GM12878 (cell line): ENCODE data around the gene SWSAP1. TPM values are rescaled to one million over a fixed set of nuclear protein-coding genes. Genes with fewer than 3 reads are reported as not detected.
A peak's percentile ranks its signal among the peaks of the same experiment; 100 is the strongest.

Experiments
- ATAC-seq: fragments of 200-7000 bp; cut with Tn5 transposase; 3 replicates; pipeline ENCODE4 v1.9.1; 2020; ENCODE audit warnings: mild to moderate bottlenecking, moderate library complexity
- BruUV-seq: library from RNA; stranded (reverse); fragments of 400-500 nt; replicated peaks from 2 replicates; lab custom pipeline; 2021; lab: Mats Ljungman, UMichigan
- CTCF ChIA-PET: fragments of 300-600 bp; sonication (Branson Sonifier 250); formaldehyde crosslinking; extraction: SDS; loops from one replicate; lab custom pipeline; 2021; ENCODE audit warnings: inconsistent platforms; lab: Yijun Ruan, JAX
- POLR2A ChIA-PET: fragments of 350-600 bp; formaldehyde crosslinking; extraction: SDS; loops from one replicate; lab custom pipeline; 2021; ENCODE audit warnings: inconsistent platforms; lab: Charles Lee
- RAD21 ChIA-PET: fragments of 300-600 bp; sonication (Branson Sonifier 250); formaldehyde crosslinking; loops from one replicate; lab custom pipeline; 2023; ENCODE audit warnings: antibody characterized with exemption; ENCODE audit not compliant: unreplicated experiment; lab: Charles Lee
- SMC1A ChIA-PET: fragments of 300-600 bp; sonication (Branson Sonifier 250); formaldehyde crosslinking; loops from one replicate; lab custom pipeline; 2023; ENCODE audit not compliant: unreplicated experiment, uncharacterized antibody; lab: Charles Lee
- DNase-seq: peaks from one replicate; pipeline ENCODE4 v3.0.0-alpha.2; 2011; ENCODE audit warnings: low read depth, low spot score
- FAIRE-seq: peaks from 3 replicates; lab custom pipeline; 2011; peaks lifted over from hg19 to GRCh38; lab: Jason Lieb, UNC
- H2AFZ ChIP-seq: 2 replicates; pipeline ENCODE4 v1.6.0; 2011; ENCODE audit warnings: low read depth, low read length, control low read depth; ENCODE audit not compliant: control insufficient read depth
- H3K27ac ChIP-seq: 2 replicates; pipeline ENCODE4 v1.5.1; 2011; ENCODE audit warnings: control low read depth; ENCODE audit not compliant: control insufficient read depth, insufficient read depth
- H3K27me3 ChIP-seq, 2 experiments: replicated peaks in 1 of 2; 2 replicates each; pipeline versions ENCODE4 v1.6.0 to v1.6.1; 2011; ENCODE audit warnings: low read length in 1 of 2; ENCODE audit not compliant: control insufficient read depth in 2 of 2, insufficient read depth in 2 of 2
- H3K36me3 ChIP-seq, 2 experiments: 2 replicates each; pipeline ENCODE4 v1.5.1; 2011; ENCODE audit warnings: low read length in 1 of 2; ENCODE audit not compliant: control insufficient read depth in 2 of 2, insufficient read depth in 2 of 2
- H3K4me1 ChIP-seq: 2 replicates; pipeline ENCODE4 v1.6.1; 2011; ENCODE audit warnings: mild to moderate bottlenecking, low read length, moderate library complexity, mixed read lengths; ENCODE audit not compliant: control insufficient read depth, insufficient read depth
- H3K4me2 ChIP-seq: 2 replicates; pipeline ENCODE4 v1.6.0; 2011; ENCODE audit warnings: control low read depth; ENCODE audit not compliant: control insufficient read depth, insufficient read depth
- H3K4me3 ChIP-seq: fragments of 200-600 bp; sonication (generic); 2 replicates; pipeline ENCODE4 v1.5.1; 2016
- H3K79me2 ChIP-seq: 2 replicates; pipeline ENCODE4 v1.6.0; 2011; ENCODE audit warnings: low read length; ENCODE audit not compliant: control insufficient read depth, insufficient read depth
- H3K9ac ChIP-seq: 2 replicates; pipeline ENCODE4 v1.8.0; 2011; ENCODE audit warnings: low read length, control low read depth, mixed read lengths; ENCODE audit not compliant: control insufficient read depth, insufficient read depth
- H3K9me3 ChIP-seq: replicated peaks from 3 replicates; pipeline ENCODE4 v1.5.1; 2011; ENCODE audit warnings: mild to moderate bottlenecking, low read length; ENCODE audit not compliant: control insufficient read depth, insufficient read depth
- H4K20me1 ChIP-seq: 2 replicates; pipeline ENCODE4 v1.6.0; 2011; ENCODE audit not compliant: control insufficient read depth, insufficient read depth
- FOXM1 ChIP-seq: IDR thresholded peaks from 2 replicates; pipeline ENCODE4 v1.6.1; 2012; ENCODE audit warnings: low read depth, mild to moderate bottlenecking, inconsistent platforms, low read length, moderate library complexity
- IKZF1 ChIP-seq: fragments of 450-650 bp; conservative IDR thresholded peaks from 2 replicates; pipeline ENCODE4 v1.6.1; 2017; ENCODE audit warnings: antibody characterized with exemption, mild to moderate bottlenecking
- KAT2A ChIP-seq: conservative IDR thresholded peaks from 2 replicates; pipeline ENCODE4 v1.6.1; 2011; ENCODE audit warnings: low read depth, low read length; ENCODE audit not compliant: control insufficient read depth
- NFIC ChIP-seq: IDR thresholded peaks from 2 replicates; pipeline ENCODE4 v1.6.1; 2012; ENCODE audit warnings: low read depth, mild to moderate bottlenecking, inconsistent platforms, low read length, moderate library complexity
- PML ChIP-seq: IDR thresholded peaks from 2 replicates; pipeline ENCODE4 v1.6.1; 2012; ENCODE audit warnings: low read length, inconsistent platforms
- SMAD1 ChIP-seq: fragments of 450-650 bp; IDR thresholded peaks from 2 replicates; pipeline ENCODE4 v1.6.1; 2018; ENCODE audit warnings: mild to moderate bottlenecking, low read depth; ENCODE audit not compliant: partially characterized antibody
- TARDBP ChIP-seq: IDR thresholded peaks from 2 replicates; pipeline ENCODE4 v1.6.1; 2016; ENCODE audit warnings: borderline replicate concordance
- USF2 ChIP-seq: IDR thresholded peaks from 2 replicates; pipeline ENCODE4 v1.6.1; 2011; ENCODE audit warnings: low read depth, low read length, improper control_type of control experiment, borderline replicate concordance
- ZBTB40 ChIP-seq: fragments of 450-650 bp; IDR thresholded peaks from 2 replicates; pipeline ENCODE4 v1.6.1; 2016; ENCODE audit warnings: mild to moderate bottlenecking, moderate library complexity, borderline replicate concordance
- ZNF687 ChIP-seq: fragments of 450-650 bp; IDR thresholded peaks from 2 replicates; pipeline ENCODE4 v1.6.1; 2017; ENCODE audit warnings: mild to moderate bottlenecking, moderate library complexity
- ZSCAN29 ChIP-seq: fragments of 450-650 bp; IDR thresholded peaks from 2 replicates; pipeline ENCODE4 v1.6.1; 2017; ENCODE audit warnings: mild to moderate bottlenecking, moderate library complexity
- WGBS: methylation state at CpG from one replicate; pipeline ENCODE4 v1.1.6; 2016; ENCODE audit warnings: low lambda C conversion rate; ENCODE audit not compliant: insufficient replicate concordance, insufficient coverage; ENCODE audit errors: missing lambda C conversion rate; 5-methylcytosine and 5-hydroxymethylcytosine counted together
- in situ Hi-C: fragments of 300-500 bp; cut with MboI; formaldehyde crosslinking; loops from 9 replicates; pipeline ENCODE4 v1.14.3; 2018; ENCODE audit warnings: mixed read lengths
- intact Hi-C: fragments of 100-400 bp; cut with micrococcal nuclease; formaldehyde crosslinking; loops from one replicate; pipeline ENCODE4 v1.14.2; 2022; ENCODE audit not compliant: unreplicated experiment
- polyA plus RNA-seq, 11 experiments: library from polyadenylated mRNA; depleted of rRNA in 4 of 11; unstranded in 6 of 11; stranded (reverse) in 5 of 11; fragments of >200 nt; fragmentation: Nextera tagmentation in 4 of 11; fragmentation: Illumina TruSeq in 1 of 11; extraction: Ambion mirVana in 4 of 11; extraction: Trizol in 1 of 11; gene quantifications; 1 replicate in 1 of 11; 2 replicates in 10 of 11; pipeline versions ENCODE4 v1.2.1 to v1.2.3, GENCODE V29; 2011 to 2016; ENCODE audit warnings: inconsistent platforms in 2 of 11, missing spikeins in 2 of 11, low read depth in 1 of 11
- total RNA-seq, 4 experiments: library from RNA; depleted of rRNA in 3 of 4; stranded (reverse); fragments of >200 nt in 3 of 4; fragmentation: Illumina TruSeq in 1 of 4; extraction: Trizol in 1 of 4; gene quantifications; 2 replicates each; pipeline versions ENCODE4 v1.2.1 to v1.2.3, GENCODE V29; 2013 to 2021
- TF ChIP-seq, protein P1 (sequence below): fragments of 450-650 bp; IDR thresholded peaks from 2 replicates; pipeline ENCODE4 v1.6.1; 2018; ENCODE audit warnings: mild to moderate bottlenecking, low read depth, moderate library complexity; ENCODE audit not compliant: partially characterized antibody

SWSAP1 gene
- total and polyA plus RNA-seq, 10 of the 15 experiments (the other 5 are each of a cell fraction or from before 2014, with no cell fraction given) = 0.18 to 6.5 (median 2.4) TPM

GRCh38 chr19:11408591-11408990 lies 34.1 kb downstream of the SWSAP1 start:
- Histone ChIP-seq H2AFZ (no peak overlapping the region), H3K79me2 (no peaks in the 10 kb centered on the region), H3K9ac (no peak overlapping the region), H3K27ac (no peak overlapping the region), H3K4me2 (no peak overlapping the region), H3K4me1 (no peaks in the 10 kb centered on the region), H3K27me3 (no peaks in the 10 kb centered on the region; a peak in 1 of 4 replicates), H4K20me1 (no peaks in the 10 kb centered on the region), H3K9me3 (no peaks in the 10 kb centered on the region), H3K4me3 (no peak overlapping the region), H3K36me3 (no peaks in the 10 kb centered on the region)
- peak; percentile 57 for FAIRE-seq
- WGBS = 53% methylated on average over 4 of the region's 4 CpGs
- DNase-seq = no peak
- TF ChIP-seq ZBTB40 (no peak), SMAD1 (no peak), FOXM1 (no peak), ZNF687 (no peak), USF2 (no peak), PML (no peak), ZSCAN29 (no peak), TARDBP (no peak), IKZF1 (no peak), KAT2A (no peak), NFIC (no peak)
- TF ChIP-seq, protein P1, sequence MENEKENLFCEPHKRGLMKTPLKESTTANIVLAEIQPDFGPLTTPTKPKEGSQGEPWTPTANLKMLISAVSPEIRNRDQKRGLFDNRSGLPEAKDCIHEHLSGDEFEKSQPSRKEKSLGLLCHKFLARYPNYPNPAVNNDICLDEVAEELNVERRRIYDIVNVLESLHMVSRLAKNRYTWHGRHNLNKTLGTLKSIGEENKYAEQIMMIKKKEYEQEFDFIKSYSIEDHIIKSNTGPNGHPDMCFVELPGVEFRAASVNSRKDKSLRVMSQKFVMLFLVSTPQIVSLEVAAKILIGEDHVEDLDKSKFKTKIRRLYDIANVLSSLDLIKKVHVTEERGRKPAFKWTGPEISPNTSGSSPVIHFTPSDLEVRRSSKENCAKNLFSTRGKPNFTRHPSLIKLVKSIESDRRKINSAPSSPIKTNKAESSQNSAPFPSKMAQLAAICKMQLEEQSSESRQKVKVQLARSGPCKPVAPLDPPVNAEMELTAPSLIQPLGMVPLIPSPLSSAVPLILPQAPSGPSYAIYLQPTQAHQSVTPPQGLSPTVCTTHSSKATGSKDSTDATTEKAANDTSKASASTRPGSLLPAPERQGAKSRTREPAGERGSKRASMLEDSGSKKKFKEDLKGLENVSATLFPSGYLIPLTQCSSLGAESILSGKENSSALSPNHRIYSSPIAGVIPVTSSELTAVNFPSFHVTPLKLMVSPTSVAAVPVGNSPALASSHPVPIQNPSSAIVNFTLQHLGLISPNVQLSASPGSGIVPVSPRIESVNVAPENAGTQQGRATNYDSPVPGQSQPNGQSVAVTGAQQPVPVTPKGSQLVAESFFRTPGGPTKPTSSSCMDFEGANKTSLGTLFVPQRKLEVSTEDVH = no peak
- ATAC-seq = no peak
- SMC1A ChIA-PET = no interaction called here
- in situ Hi-C loops = no loop called here
- intact Hi-C loops = no loop called here
- CTCF ChIA-PET = no interaction called here
- POLR2A ChIA-PET = no interaction called here
- RAD21 ChIA-PET = no interaction called here
- no TSS peak for BruUV-seq
